ENCODE measurements around the gene FSTL3. TPM values are rescaled to one million over a fixed set of nuclear protein-coding genes. Genes with fewer than 3 reads are reported as not detected.
A peak's percentile ranks its signal among the peaks of the same experiment; 100 is the strongest.

FSTL3 gene
- total RNA-seq, 2 experiments from 2014 or later: 2.2 to 3.0 TPM

GRCh38 chr19:639253-640160 lies 36.7 kb upstream of the FSTL3 start, which contains the start of gene FGF22:
TSS of gene FGF22 (plus strand) at chr19:639879. CDS start at chr19:639926, 47 bp downstream.
- H3K36me3 Mint-ChIP-seq (ENCODE audit: low read depth): no peaks in the 10 kb centered on the region
- no peak within 1 kb of the TSS for H3K27ac Mint-ChIP-seq
- no peaks in the 10 kb centered on the region for H3K9me3 Mint-ChIP-seq (ENCODE audit: insufficient read depth)
- peak within 1 kb of the TSS; percentile 64 for H3K4me3 Mint-ChIP-seq
- H3K27me3 Mint-ChIP-seq (ENCODE audit: low read depth): no peaks in the 10 kb centered on the region
- CTCF ChIA-PET: no interaction called here
- DNase-seq (peak; percentile 95), ATAC-seq (peak; percentile 98)
- H3K4me1 Mint-ChIP-seq (ENCODE audit: low read depth): peaks cover 5% of the 10 kb centered on the region
- POLR2A ChIA-PET: no interaction called here

GRCh38 chr19:640161-640558 lies 36.0 kb upstream of the FSTL3 start:
- ATAC-seq (no peak), DNase-seq (no peak)
- ChIA-PET CTCF (no interaction called here), POLR2A (no interaction called here)
- no peaks in the 10 kb centered on the region for H3K27me3 Mint-ChIP-seq (ENCODE audit: low read depth)
- peaks cover 5% of the 10 kb centered on the region for H3K4me1 Mint-ChIP-seq (ENCODE audit: low read depth)
- H3K27ac Mint-ChIP-seq: no peak overlapping the region
- H3K4me3 Mint-ChIP-seq: no peak overlapping the region
- no peaks in the 10 kb centered on the region for H3K9me3 Mint-ChIP-seq (ENCODE audit: insufficient read depth)
- peaks cover 6% of the 10 kb centered on the region for H3K36me3 Mint-ChIP-seq (ENCODE audit: low read depth)

DNA sequence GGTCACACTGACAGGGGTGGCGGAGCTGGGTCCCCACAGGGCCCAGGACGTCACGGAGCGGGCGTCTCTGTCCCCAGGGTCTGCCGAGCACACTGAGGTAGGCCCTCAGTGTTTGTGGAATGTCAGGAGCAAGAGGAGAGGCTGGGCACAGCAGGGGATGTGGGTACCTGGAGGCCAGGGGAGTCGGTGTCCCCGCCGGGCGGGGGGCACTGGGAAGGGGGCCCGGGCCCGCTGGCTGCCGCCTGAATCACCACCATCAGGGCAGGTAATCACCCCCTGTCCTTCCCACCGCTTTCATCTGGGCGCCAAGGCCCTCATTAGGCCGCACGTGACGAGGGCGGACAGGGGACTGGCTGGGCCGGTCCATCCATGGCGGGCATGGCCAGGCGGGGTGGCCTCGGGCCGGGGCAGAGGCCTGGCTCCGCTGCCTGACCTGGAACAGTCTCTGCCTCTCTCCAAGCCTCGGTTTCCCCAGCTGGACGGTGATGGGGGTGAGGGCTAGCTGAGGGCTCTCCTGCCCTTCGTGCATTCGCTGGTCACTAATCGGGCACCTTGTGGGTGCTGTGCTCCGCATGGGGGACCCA lies 35.5 kb upstream of the FSTL3 start:
- Mint-ChIP-seq H3K36me3 (ENCODE audit: low read depth) (peaks cover 6% of the 10 kb centered on the region), H3K4me1 (ENCODE audit: low read depth) (peaks cover 5% of the 10 kb centered on the region), H3K4me3 (no peak overlapping the region), H3K27ac (no peak overlapping the region), H3K27me3 (ENCODE audit: low read depth) (no peaks in the 10 kb centered on the region), H3K9me3 (ENCODE audit: insufficient read depth) (no peaks in the 10 kb centered on the region)
- CTCF ChIA-PET: no interaction called here
- no peak for DNase-seq
- no peak for ATAC-seq
- POLR2A ChIA-PET: no interaction called here

- H3K9me3 Mint-ChIP-seq (ENCODE audit: insufficient read depth): no peaks in the 10 kb centered on the region
- no peaks in the 10 kb centered on the region for H3K27me3 Mint-ChIP-seq (ENCODE audit: low read depth)
- ATAC-seq (no peak), DNase-seq (no peak)
- no peak overlapping the region for H3K4me3 Mint-ChIP-seq
- H3K36me3 Mint-ChIP-seq (ENCODE audit: low read depth): peaks cover 9% of the 10 kb centered on the region
- no peak overlapping the region for H3K27ac Mint-ChIP-seq
- H3K4me1 Mint-ChIP-seq (ENCODE audit: low read depth): peaks cover 5% of the 10 kb centered on the region
- ChIA-PET POLR2A (no interaction called here), CTCF (no interaction called here)
These were observed 34.5 kb upstream of the FSTL3 start for GRCh38 chr19:641702-642101.

DNA sequence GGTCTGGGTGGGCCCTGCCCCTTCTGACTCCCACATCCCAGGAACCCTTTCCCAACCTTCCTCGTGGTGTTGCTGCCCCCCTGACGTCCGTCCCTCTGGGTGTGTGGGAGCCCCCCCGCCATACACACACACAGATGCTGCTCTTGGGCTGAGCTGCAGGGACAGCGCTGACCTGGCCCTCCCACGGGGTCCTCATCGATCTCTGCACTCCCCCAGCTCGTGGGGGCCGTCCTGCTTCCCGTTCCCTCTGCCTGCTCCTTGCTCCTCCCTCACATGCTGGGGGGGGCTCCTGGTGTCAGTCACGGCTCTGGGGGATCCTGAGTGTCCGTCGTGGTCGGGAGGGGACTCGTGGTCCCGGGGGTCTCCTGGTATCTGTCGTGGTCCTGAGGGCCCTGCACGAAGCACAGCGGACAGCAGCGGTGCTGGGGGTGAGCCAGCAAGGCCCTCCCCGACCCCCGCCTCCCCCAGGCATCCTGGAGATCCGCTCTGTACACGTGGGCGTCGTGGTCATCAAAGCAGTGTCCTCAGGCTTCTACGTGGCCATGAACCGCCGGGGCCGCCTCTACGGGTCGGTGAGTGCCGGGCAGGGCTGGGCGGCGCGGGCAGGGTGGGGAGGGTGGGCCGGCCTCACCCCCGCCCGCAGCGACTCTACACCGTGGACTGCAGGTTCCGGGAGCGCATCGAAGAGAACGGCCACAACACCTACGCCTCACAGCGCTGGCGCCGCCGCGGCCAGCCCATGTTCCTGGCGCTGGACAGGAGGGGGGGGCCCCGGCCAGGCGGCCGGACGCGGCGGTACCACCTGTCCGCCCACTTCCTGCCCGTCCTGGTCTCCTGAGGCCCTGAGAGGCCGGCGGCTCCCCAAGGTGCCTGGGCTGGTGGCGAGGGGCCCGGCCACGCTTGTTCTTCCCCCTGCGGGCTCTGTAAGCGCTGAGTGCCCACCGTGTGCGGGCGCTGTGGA lies 33.1 kb upstream of the FSTL3 start:
- CTCF ChIA-PET: no interaction called here
- Mint-ChIP-seq H3K9me3 (ENCODE audit: insufficient read depth) (no peaks in the 10 kb centered on the region), H3K27ac (no peak overlapping the region), H3K4me3 (no peak overlapping the region), H3K4me1 (ENCODE audit: low read depth) (peaks cover 5% of the 10 kb centered on the region), H3K36me3 (ENCODE audit: low read depth) (peaks cover 9% of the 10 kb centered on the region), H3K27me3 (ENCODE audit: low read depth) (no peaks in the 10 kb centered on the region)
- DNase-seq (no peak), ATAC-seq (no peak)
- POLR2A ChIA-PET: interaction anchor here (0.6 kb wide), 2 partner anchors 9 to 165 kb away, joined by 3 to 4 read pairs; no protein-coding TSS in a partner anchor

DNA sequence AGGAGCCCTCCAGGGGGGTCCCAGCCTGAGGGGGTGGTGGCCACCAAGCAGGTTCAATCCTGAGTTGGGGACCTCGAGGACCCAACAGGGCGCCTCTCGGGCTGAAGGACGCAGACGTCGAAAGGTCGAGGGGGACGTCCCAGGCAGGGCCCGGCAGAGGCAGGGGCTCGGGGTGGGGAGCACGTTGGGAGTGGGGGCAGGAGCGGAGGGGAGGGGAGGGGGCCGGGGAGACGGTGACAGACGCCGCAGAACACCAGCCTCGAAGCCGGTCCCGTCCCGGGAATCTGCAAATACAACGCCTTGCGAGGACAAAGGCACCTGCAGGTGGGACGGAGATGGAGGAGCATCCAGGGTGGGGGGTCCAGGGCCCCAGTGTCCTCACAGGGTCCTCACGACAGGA lies 32.5 kb upstream of the FSTL3 start:
- DNase-seq (no peak), ATAC-seq (no peak)
- CTCF ChIA-PET: no interaction called here
- no peak overlapping the region for H3K4me3 Mint-ChIP-seq
- peaks cover 5% of the 10 kb centered on the region for H3K4me1 Mint-ChIP-seq (ENCODE audit: low read depth)
- peaks cover 11% of the 10 kb centered on the region for H3K36me3 Mint-ChIP-seq (ENCODE audit: low read depth)
- POLR2A ChIA-PET: no interaction called here
- no peaks in the 10 kb centered on the region for H3K27me3 Mint-ChIP-seq (ENCODE audit: low read depth)
- H3K27ac Mint-ChIP-seq: no peak overlapping the region
- H3K9me3 Mint-ChIP-seq (ENCODE audit: insufficient read depth): no peaks in the 10 kb centered on the region

DNA sequence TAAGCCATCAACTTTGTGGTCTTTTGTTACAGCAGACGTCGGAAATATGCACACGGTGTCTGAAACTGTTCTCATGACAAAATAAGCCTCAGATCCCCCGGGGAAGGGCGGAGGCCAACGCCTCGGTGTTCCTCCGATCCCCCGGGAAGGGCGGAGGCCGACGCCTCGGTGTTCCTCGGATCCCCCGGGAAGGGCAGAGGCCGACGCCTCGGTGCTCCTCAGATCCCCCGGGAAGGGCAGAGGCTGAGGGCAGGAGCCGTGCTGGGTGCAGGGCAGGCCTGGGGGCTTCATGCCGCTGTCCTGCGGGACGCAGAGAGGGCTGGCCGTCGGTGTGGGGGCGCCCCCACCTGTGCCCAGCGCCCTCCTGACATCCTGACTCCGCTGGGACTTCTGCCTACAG lies 31.8 kb upstream of the FSTL3 start:
- no peak for DNase-seq
- ChIA-PET POLR2A (no interaction called here), CTCF (no interaction called here)
- no peak overlapping the region for H3K27ac Mint-ChIP-seq
- no peak for ATAC-seq
- H3K9me3 Mint-ChIP-seq (ENCODE audit: insufficient read depth): no peaks in the 10 kb centered on the region
- H3K36me3 Mint-ChIP-seq (ENCODE audit: low read depth): peaks cover 15% of the 10 kb centered on the region
- peaks cover 1% of the 10 kb centered on the region for H3K4me1 Mint-ChIP-seq (ENCODE audit: low read depth)
- H3K27me3 Mint-ChIP-seq (ENCODE audit: low read depth): no peaks in the 10 kb centered on the region
- H3K4me3 Mint-ChIP-seq: no peak overlapping the region

DNA sequence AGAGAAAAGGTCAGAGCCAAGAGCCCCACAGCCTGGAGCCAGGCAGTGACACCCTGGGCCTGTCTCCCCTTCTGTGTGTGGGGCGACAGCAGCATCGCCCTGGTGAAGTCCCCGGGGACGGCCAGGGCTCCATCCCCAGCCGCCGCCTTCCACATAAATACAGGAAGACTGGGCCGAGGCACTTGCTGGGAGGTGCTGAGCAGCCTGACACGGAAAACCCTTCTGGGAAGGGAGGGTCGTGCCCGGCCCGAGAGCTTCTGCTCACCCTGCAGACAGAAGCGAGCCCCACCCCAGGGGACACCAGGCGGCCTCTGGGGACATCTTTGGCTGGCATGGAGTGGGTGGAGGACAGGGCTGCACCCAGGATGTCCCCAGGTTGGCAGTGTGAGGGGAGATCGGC lies 31.4 kb upstream of the FSTL3 start:
- ChIA-PET POLR2A (no interaction called here), CTCF (no interaction called here)
- Mint-ChIP-seq H3K9me3 (ENCODE audit: insufficient read depth) (no peaks in the 10 kb centered on the region), H3K4me1 (ENCODE audit: low read depth) (no peaks in the 10 kb centered on the region), H3K27ac (no peak overlapping the region), H3K27me3 (ENCODE audit: low read depth) (no peaks in the 10 kb centered on the region), H3K36me3 (ENCODE audit: low read depth) (peaks cover 15% of the 10 kb centered on the region), H3K4me3 (no peak overlapping the region)
- DNase-seq (no peak), ATAC-seq (no peak)

DNA sequence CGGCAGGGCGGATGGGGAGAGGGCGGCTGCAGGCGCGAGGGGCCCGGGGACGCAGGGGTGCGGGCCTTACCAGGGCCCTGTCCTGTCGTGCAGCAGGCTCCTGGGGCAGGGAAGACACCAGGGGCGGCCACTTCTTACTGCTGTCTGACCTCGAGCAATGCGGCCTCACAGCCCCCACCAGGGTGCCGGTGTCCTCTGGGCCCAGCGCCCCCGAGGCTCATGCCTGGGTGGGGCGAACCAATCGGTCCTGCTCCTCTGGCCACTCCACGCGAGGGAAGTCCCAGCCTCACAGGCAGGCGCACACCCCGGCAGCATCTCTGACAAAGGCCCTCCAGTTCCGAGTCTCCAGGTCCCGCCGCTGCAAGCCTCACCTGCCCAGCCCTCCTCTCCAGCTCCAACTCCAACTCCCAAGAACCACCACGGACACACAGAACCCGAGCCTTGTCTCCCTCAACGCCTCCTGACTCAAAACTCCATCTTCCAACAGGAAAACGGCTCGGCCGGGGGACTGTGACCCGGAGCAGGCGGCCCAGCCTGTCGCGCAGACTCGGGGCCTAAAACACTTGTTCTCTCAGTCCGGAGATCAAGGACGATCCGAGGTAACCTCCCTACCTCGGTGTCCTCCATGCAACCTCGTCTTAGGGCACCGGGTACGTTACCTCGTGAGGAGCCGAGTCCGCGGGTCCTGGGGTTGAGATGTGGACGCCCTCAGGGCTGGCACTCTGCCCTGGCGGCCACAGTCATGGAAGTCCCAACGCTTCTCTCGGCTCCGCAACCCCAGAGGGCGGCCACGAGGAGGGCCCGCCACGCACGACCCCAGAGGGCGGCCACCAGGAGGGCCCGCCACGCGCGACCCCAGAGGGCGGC lies 30.0 kb upstream of the FSTL3 start:
- Mint-ChIP-seq H3K4me1 (ENCODE audit: low read depth) (no peaks in the 10 kb centered on the region), H3K36me3 (ENCODE audit: low read depth) (peaks cover 18% of the 10 kb centered on the region), H3K9me3 (ENCODE audit: insufficient read depth) (no peaks in the 10 kb centered on the region), H3K4me3 (no peak overlapping the region), H3K27me3 (ENCODE audit: low read depth) (no peaks in the 10 kb centered on the region), H3K27ac (no peak overlapping the region)
- DNase-seq (no peak), ATAC-seq (no peak)
- POLR2A ChIA-PET: no interaction called here
- CTCF ChIA-PET: no interaction called here

- H3K4me3 Mint-ChIP-seq: no peak overlapping the region
- no peaks in the 10 kb centered on the region for H3K4me1 Mint-ChIP-seq (ENCODE audit: low read depth)
- peaks cover 20% of the 10 kb centered on the region for H3K36me3 Mint-ChIP-seq (ENCODE audit: low read depth)
- no peak overlapping the region for H3K27ac Mint-ChIP-seq
- no peaks in the 10 kb centered on the region for H3K27me3 Mint-ChIP-seq (ENCODE audit: low read depth)
- CTCF ChIA-PET: no interaction called here
- POLR2A ChIA-PET: no interaction called here
- no peaks in the 10 kb centered on the region for H3K9me3 Mint-ChIP-seq (ENCODE audit: insufficient read depth)
- DNase-seq: no peak
- ATAC-seq: no peak
These were observed 29.2 kb upstream of the FSTL3 start for GRCh38 chr19:646779-647565.

Measured in activated CD8-positive, alpha-beta T cell treated with anti-CD3 and anti-CD28 coated beads, Interleukin-2, amount 10 ng/mL, durations not matched to agents 7 days and 5 days (primary cell).